Lower leg skin (tissue), 3 donors: Measurements from ENCODE around the gene ELP4.

Experiments used
- CTCF ChIP-seq, 3 donors: fragments of 450-650 bp; IDR thresholded peaks; one replicate each; pipeline ENCODE4 v1.5.1; 2016; ENCODE audit warnings: antibody characterized with exemption in 3 of 3, mild to moderate bottlenecking in 3 of 3, moderate library complexity in 2 of 3
- POLR2A ChIP-seq, 2 donors: fragments of 450-650 bp; IDR thresholded peaks; one replicate each; pipeline ENCODE4 v1.6.1; 2016 to 2017; ENCODE audit warnings: antibody characterized with exemption in 2 of 2, mild to moderate bottlenecking in 1 of 2, moderate library complexity in 1 of 2

- no peak for TF ChIP-seq POLR2A (IDR thresholded peaks at IDR 0.05)
- no peak for TF ChIP-seq CTCF (IDR thresholded peaks at IDR 0.05)
These were observed 304.0 kb downstream of the ELP4 start for GRCh38 chr11:31813391-31814175.
